Measurements from ENCODE around the gene FBN3.

The FBN3 gene

GRCh38 chr19:8054169-8054568, 95.2 kb downstream of the FBN3 start:
- no peak overlapping the region for H3K4me3 ChIP-seq (ENCODE audit: low read length)
- DNase-seq (ENCODE audit: low read depth): no peak
- TF ChIP-seq CTCF (conservative IDR thresholded peaks at IDR 0.05; ENCODE audit: low read length): no peak

GRCh38 chr19:8052464-8052859, 96.9 kb downstream of the FBN3 start, which contains the start of gene CCL25:
TSS of gene CCL25 (plus strand) at chr19:8052760. CDS start at chr19:8053050, 290 bp downstream.
- H3K4me3 ChIP-seq (ENCODE audit: low read length): no peak within 1 kb of the TSS
- TF ChIP-seq CTCF (conservative IDR thresholded peaks at IDR 0.05; ENCODE audit: low read length): no peak
- DNase-seq (ENCODE audit: low read depth): no peak

DNA sequence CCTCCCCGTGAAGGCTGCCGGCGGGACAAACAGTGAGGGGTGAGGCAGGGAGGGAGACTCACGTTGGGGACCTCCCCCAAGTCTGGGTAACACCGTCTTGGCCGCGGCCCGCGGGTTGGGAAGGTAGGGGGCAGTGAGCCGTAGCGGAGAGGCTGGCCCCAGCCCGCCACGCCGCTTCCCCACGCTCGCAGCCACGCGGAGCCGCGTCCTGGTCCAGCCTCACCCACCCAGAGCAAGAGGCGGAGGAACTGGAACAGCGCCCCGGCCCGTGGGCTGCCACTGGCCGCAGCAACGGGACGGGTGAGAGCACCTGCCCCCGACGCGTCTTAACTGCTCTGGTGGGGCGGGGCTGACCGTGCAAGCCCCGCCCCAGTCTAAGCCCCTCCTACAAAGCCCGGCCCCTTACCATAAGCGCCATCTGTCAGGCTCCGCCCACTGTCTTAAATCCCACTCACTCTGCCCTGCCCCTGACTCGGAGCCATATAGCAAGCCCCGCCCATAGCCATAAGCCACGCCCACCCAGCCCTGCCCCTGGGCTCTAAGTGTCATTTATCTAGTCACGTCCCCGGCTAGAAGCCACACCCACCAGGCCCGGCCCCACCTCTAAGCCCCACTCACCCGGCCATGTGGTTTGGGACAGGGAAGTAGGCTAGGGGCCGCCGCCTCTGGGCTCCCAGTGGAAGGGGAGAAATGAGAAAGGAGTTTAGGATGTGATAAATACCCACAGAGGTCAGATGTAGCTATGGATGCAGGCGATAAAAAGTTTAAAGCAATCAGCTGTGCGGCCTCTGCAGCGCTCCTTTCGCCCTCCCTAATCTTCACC, 98.9 kb downstream of the FBN3 start:
- peak; percentile 18 for DNase-seq (ENCODE audit: low read depth)
- TF ChIP-seq CTCF (conservative IDR thresholded peaks at IDR 0.05; ENCODE audit: low read length): no peak
- H3K4me3 ChIP-seq (ENCODE audit: low read length): no peak overlapping the region

- DNase-seq (ENCODE audit: low read depth): no peak
- TF ChIP-seq CTCF (conservative IDR thresholded peaks at IDR 0.05; ENCODE audit: low read length): no peak
- no peak overlapping the region for H3K4me3 ChIP-seq (ENCODE audit: low read length)
Observed at GRCh38 chr19:8046569-8047165, 102.7 kb downstream of the FBN3 start.

- no peak for DNase-seq (ENCODE audit: low read depth)
- TF ChIP-seq CTCF (conservative IDR thresholded peaks at IDR 0.05; ENCODE audit: low read length): no peak
- no peak overlapping the region for H3K4me3 ChIP-seq (ENCODE audit: low read length)
Observed at GRCh38 chr19:8045872-8046568, 103.4 kb downstream of the FBN3 start.

DNA sequence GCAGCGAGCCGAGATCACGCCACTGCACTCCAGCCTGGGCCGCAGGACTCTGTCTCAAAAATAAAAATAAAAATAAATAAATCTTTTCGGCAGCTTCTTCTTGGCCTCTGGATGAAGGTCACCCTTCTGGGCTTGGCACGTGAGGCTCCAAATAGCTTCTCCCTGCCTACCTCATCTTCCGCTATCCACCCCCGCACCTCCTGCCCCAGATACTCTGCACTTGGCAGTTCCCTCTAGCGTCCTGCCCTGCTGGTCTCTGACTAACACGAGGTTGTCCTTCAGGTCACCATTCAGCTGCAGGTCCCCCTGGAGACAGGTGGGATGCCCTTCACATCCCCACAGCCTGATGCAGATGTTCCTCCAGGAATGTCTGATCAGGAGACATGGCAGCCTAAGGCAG, 105.4 kb downstream of the FBN3 start:
- no peak overlapping the region for H3K4me3 ChIP-seq (ENCODE audit: low read length)
- no peak for DNase-seq (ENCODE audit: low read depth)
- TF ChIP-seq CTCF (conservative IDR thresholded peaks at IDR 0.05; ENCODE audit: low read length): no peak

Measured in AG10803 (cell line).